Esophagus squamous epithelium (tissue), 5 donors: ENCODE measurements around the gene NNT. TPM values are rescaled to one million over a fixed set of nuclear protein-coding genes. Genes with fewer than 3 reads are reported as not detected.
"Not testable (repeated sequence)": the region's sequence is repeated elsewhere in the genome, so short reads cannot be mapped to it uniquely, and the experiment has no call there.

Source experiments
- DNase-seq: peaks from one replicate; lab custom pipeline; 2025; lab: John Stamatoyannopoulos, UW
- H3K27ac ChIP-seq, 4 donors: fragments of 200-600 bp; sonication (generic); one replicate each; pipeline ENCODE4 v1.5.1; 2016 to 2019; ENCODE audit warnings: mild to moderate bottlenecking in 1 of 4
- H3K27me3 ChIP-seq, 4 donors: fragments of 200-600 bp; sonication (generic); 1 replicate in 3 of 4; 2 replicates in 1 of 4; pipeline versions ENCODE4 v1.5.1 to v1.6.0; 2017 to 2021; ENCODE audit warnings: antibody characterized with exemption in 1 of 4
- H3K36me3 ChIP-seq, 3 donors: fragments of 200-600 bp; sonication (generic); one replicate each; pipeline ENCODE4 v1.5.1; 2016 to 2019
- H3K4me1 ChIP-seq, 3 donors: fragments of 200-600 bp; sonication (generic); one replicate each; pipeline ENCODE4 v1.5.1; 2017 to 2019
- H3K4me3 ChIP-seq, 4 donors: fragments of 200-600 bp; sonication (generic); 1 replicate in 3 of 4; 2 replicates in 1 of 4; pipeline ENCODE4 v1.5.1; 2016 to 2019; ENCODE audit warnings: mild to moderate bottlenecking in 2 of 4, moderate library complexity in 1 of 4
- H3K9me3 ChIP-seq, 3 donors: fragments of 200-600 bp; sonication (generic); one replicate each; pipeline ENCODE4 v1.5.1; 2016 to 2019
- POLR2A ChIP-seq, 4 donors: fragments of 450-650 bp; IDR thresholded peaks; one replicate each; pipeline ENCODE4 v1.6.1; 2017; ENCODE audit warnings: antibody characterized with exemption in 4 of 4, mild to moderate bottlenecking in 4 of 4, moderate library complexity in 3 of 4
- WGBS, 2 donors: methylation state at CpG; one replicate each; pipeline ENCODE4 v1.1.5; 2018; 5-methylcytosine and 5-hydroxymethylcytosine counted together
- intact Hi-C: fragments of 100-400 bp; cut with DNase I; formaldehyde crosslinking; loops from one replicate; pipeline ENCODE4 v1.15.0; 2022
- total RNA-seq, 4 donors: library from RNA; depleted of rRNA; stranded (reverse); fragments of >200 nt; gene quantifications; one replicate each; pipeline ENCODE4 v1.1.0, GENCODE V29; 2016
- TF ChIP-seq, protein P1 (sequence below), 6 experiments: fragments of 450-650 bp in 4 of 6; fragments of 200-600 bp in 2 of 6; sonication (generic) in 2 of 6; IDR thresholded peaks; one replicate each; pipeline ENCODE4 v1.5.1; 2016 to 2019; ENCODE audit warnings: antibody characterized with exemption in 6 of 6, mild to moderate bottlenecking in 4 of 6, moderate library complexity in 4 of 6
- donor health status: DM: yes; HTN: yes; CAD: no.

The NNT gene
- total RNA-seq, 4 donors from 2014 or later: 16.0 to 35.1 (median 29.1) TPM

- WGBS, 2 donors: 73 to 81% methylated on average over 2 of the region's 2 CpGs
- Histone ChIP-seq H3K4me3 (no peak overlapping the region), H3K4me1 (no peaks in the 10 kb centered on the region), H3K27me3 (no peaks in the 10 kb centered on the region), H3K27ac (no peak overlapping the region), H3K9me3 (no peaks in the 10 kb centered on the region), H3K36me3 (peaks cover 0 to 71% (median 4%) of the 10 kb centered on the region in 3 donors)
- TF ChIP-seq, protein P1, sequence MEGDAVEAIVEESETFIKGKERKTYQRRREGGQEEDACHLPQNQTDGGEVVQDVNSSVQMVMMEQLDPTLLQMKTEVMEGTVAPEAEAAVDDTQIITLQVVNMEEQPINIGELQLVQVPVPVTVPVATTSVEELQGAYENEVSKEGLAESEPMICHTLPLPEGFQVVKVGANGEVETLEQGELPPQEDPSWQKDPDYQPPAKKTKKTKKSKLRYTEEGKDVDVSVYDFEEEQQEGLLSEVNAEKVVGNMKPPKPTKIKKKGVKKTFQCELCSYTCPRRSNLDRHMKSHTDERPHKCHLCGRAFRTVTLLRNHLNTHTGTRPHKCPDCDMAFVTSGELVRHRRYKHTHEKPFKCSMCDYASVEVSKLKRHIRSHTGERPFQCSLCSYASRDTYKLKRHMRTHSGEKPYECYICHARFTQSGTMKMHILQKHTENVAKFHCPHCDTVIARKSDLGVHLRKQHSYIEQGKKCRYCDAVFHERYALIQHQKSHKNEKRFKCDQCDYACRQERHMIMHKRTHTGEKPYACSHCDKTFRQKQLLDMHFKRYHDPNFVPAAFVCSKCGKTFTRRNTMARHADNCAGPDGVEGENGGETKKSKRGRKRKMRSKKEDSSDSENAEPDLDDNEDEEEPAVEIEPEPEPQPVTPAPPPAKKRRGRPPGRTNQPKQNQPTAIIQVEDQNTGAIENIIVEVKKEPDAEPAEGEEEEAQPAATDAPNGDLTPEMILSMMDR (IDR thresholded peaks at IDR 0.05): peak in 4 of 6 experiments; percentile 25 to 50 (median 42)
- TF ChIP-seq POLR2A (IDR thresholded peaks at IDR 0.05): no peak
- DNase-seq: no peak
- intact Hi-C loops: no loop called here
Observed at GRCh38 chr5:43661102-43661501, 58.1 kb downstream of the NNT start.

- H3K4me1 ChIP-seq: no peaks in the 10 kb centered on the region
- H3K27me3 ChIP-seq: no peaks in the 10 kb centered on the region
- H3K27ac ChIP-seq: peak overlapping the region in 1 of 4 donors; percentile 17
- no peak for TF ChIP-seq POLR2A (IDR thresholded peaks at IDR 0.05)
- TF ChIP-seq, protein P1 (IDR thresholded peaks at IDR 0.05): no peak
- no peaks in the 10 kb centered on the region for H3K9me3 ChIP-seq
- intact Hi-C loops: no loop called here
- DNase-seq: no peak
- H3K4me3 ChIP-seq: no peak overlapping the region
- peaks cover 0 to 48% (median 0%) of the 10 kb centered on the region in 3 donors for H3K36me3 ChIP-seq
Observed at GRCh38 chr5:43663916-43664315, 60.9 kb downstream of the NNT start.

DNA sequence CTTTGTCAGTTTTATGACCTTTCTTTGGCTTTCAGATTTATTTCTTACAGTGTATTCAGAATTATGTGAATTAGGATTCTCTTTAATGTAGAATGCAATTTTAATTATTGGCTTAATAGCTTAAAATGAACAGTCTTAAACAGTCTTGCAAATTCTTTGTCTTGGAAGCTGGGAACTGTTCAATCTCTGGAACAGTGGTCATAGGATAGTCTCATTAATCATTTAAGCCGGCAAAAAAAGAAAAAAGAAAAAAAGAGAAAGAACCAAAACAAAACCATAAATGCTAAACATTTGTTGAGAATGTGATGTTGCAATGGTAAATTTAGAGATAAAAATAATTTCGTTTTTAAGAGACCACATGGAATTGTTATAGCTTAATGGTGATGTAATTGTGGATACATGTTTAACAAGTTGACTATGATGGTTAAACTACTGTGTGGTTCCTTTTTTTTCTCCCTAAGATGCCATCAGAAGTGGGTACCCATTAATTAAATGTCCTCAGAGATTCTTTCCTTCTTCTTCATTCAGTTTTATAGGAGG is 61.6 kb downstream of the NNT start:
- TF ChIP-seq, protein P1 (IDR thresholded peaks at IDR 0.05): no peak
- no peak for TF ChIP-seq POLR2A (IDR thresholded peaks at IDR 0.05)

DNA sequence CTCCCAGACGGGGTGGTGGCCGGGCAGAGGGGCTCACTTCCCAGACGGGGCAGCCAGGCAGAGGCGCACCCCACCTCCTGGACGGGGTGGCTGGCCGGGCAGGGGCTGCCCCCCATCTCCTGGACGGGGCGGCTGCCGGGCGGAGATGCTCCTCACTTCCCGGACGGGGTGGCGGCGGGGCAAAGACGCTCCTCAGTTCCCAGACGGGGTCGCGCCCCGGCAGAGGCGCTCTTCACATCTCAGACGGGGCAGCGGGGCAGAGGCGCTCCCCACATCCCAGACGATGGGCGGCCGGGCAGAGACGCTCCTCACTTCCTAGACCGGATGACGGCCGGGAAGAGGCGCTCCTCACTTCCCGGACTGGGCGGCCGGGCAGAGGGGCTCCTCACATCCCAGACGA is 62.8 kb downstream of the NNT start:
- peaks cover 0 to 30% (median 0%) of the 10 kb centered on the region in 3 donors for H3K36me3 ChIP-seq
- H3K9me3 ChIP-seq, H3K4me1 ChIP-seq, H3K4me3 ChIP-seq, H3K27ac ChIP-seq, intact Hi-C loops, H3K27me3 ChIP-seq, DNase-seq: not testable (repeated sequence)
- WGBS, 2 donors: 100% methylated on average over 1 of the region's 35 CpGs; no CpG with 5 or more reads in 1 of the 2 donors

More for the DNA sequence above, 61.6 kb downstream of the NNT start:
- Histone ChIP-seq H3K4me1 (no peaks in the 10 kb centered on the region), H3K27me3 (no peaks in the 10 kb centered on the region), H3K36me3 (peaks cover 0 to 42% (median 0%) of the 10 kb centered on the region in 3 donors), H3K4me3 (no peak overlapping the region), H3K27ac (no peak overlapping the region), H3K9me3 (no peaks in the 10 kb centered on the region)
- intact Hi-C loops: no loop called here
- 57 to 66% methylated on average over 2 of the region's 2 CpGs for WGBS, 2 donors
- DNase-seq: no peak

GRCh38 chr5:43666728-43667127 is 63.7 kb downstream of the NNT start:
- intact Hi-C loops, H3K27ac ChIP-seq, H3K27me3 ChIP-seq, DNase-seq, H3K4me3 ChIP-seq, H3K4me1 ChIP-seq, H3K9me3 ChIP-seq: not testable (repeated sequence)
- H3K36me3 ChIP-seq: peaks cover 0 to 26% (median 0%) of the 10 kb centered on the region in 3 donors
- 96 to 100% methylated on average over 3 to 6 of the region's 8 CpGs for WGBS, 2 donors

GRCh38 chr5:43667379-43667778 is 64.4 kb downstream of the NNT start:
- intact Hi-C loops: not testable (repeated sequence)
- WGBS, 2 donors: 97 to 100% methylated on average over 4 to 5 of the region's 5 CpGs

DNA sequence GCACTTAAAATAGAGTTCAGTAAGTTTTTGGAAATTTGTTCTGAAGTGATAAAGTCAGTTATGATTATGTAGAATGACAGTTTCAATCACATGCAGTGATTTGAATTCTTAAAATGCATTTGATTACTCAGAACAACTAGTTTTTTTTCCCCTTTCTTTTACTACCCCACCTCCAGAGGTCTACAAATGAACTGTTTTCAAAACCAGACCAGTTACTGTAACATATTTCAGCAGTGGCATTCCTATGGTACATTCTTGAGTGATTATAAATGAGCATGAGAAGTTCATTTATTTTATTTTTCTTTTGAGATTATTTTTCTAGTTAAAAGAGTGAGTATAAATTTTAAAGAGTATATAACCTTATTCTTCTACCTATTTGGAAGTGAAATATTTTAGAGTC is 71.6 kb downstream of the NNT start:
- no peaks in the 10 kb centered on the region for H3K4me1 ChIP-seq
- no peak for DNase-seq
- H3K27ac ChIP-seq: no peak overlapping the region
- intact Hi-C loops: no loop called here
- H3K4me3 ChIP-seq: no peak overlapping the region
- H3K9me3 ChIP-seq: no peaks in the 10 kb centered on the region
- TF ChIP-seq, protein P1 (IDR thresholded peaks at IDR 0.05): no peak
- no peak for TF ChIP-seq POLR2A (IDR thresholded peaks at IDR 0.05)
- H3K36me3 ChIP-seq: peaks cover 0 to 38% (median 0%) of the 10 kb centered on the region in 3 donors
- no peaks in the 10 kb centered on the region for H3K27me3 ChIP-seq

More at GRCh38 chr5:43667379-43667778, 64.4 kb downstream of the NNT start:
- H3K4me1 ChIP-seq, H3K27ac ChIP-seq, DNase-seq, H3K4me3 ChIP-seq, H3K27me3 ChIP-seq, H3K9me3 ChIP-seq: not testable (repeated sequence)
- H3K36me3 ChIP-seq: peaks cover 0 to 28% (median 0%) of the 10 kb centered on the region in 3 donors
